Superior temporal gyrus (tissue), 1 donor: ENCODE measurements around the gene HFM1.
"Not testable (repeated sequence)": the region's sequence is repeated elsewhere in the genome, so short reads cannot be mapped to it uniquely, and the experiment has no call there.

Experiments
- DNase-seq: peaks from one replicate; pipeline ENCODE4 v3.0.0-alpha.2; 2016; ENCODE audit errors: extremely low spot score

Gene HFM1

DNA sequence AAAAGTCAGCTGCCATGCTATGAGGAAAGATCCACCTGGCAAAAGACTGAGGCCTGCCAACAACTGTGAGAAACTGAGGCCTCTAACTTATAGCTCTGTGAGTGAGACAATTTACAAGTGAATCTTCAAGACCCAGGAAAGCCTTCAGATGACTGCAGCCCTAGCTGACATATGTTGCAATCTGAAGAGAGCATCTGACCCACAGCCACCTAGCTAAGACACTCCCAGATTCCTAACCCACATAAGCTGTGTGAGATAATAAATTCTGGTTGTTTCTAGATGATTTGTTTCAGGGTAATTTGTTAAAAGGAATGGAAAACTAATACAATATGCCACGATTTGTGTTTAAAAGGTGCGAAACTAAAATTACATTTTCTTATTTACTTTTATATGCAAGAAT lies 55.1 kb downstream of the HFM1 start:
- DNase-seq = no peak

DNA sequence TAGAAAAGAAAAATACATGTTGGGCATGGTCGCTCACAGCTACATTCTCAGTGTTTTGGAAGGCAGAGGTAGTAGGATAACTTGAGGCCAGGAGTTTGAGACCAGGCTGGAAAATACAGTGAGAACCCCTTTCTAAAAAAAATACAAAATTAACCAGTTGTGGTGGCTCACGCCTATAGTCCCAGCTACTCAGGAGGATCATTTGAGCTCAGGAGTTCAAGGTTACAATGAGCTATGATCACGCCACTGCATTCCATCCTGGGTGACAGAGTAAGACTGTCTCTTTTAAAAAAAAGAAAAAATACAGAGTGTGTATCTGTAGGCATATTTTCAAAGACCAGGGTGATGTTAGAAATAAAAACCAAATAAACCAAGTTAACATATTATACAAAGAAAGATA lies 57.8 kb downstream of the HFM1 start:
- no peak for DNase-seq

GRCh38 chr1:91345395-91346005 lies 59.1 kb downstream of the HFM1 start:
- DNase-seq = no peak

DNA sequence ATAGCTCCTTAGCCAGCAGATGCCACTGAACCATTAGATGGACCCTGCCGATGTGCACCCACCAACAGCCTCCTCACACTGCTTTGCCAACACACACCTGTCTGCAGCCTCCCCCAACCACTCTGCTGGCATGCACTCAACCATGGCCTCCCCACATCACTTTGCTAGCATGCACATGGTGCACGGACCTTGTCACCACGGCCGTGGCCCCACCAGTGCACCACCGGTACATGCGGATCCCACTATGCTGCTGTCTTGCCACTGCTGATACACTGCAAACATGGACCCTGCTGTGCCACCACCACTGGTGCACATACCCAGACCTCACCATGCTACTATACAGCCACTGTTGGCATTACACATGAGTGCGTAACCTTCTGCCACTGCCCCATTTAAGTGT lies 66.1 kb downstream of the HFM1 start:
- no peak for DNase-seq

- DNase-seq = no peak
These were observed 69.0 kb downstream of the HFM1 start for GRCh38 chr1:91335603-91336002.

DNA sequence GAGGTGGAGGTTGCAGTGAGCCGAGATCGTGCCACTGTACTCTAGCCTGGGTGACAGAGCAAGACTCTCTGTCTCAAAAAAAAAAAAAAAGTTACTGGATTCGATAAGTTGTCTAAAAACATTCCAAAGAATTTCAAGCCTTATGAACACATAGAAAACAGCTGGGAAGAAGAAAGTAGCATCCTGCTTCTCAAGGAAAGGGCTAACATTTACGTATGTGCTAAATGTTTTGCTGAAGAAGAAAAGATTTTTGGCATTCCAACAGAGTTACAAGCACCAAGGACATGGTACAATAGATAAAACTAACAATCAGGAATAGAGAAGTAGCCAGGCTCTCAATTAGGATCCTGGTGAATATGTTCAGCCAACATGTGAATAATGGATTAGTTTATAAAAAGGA lies 69.8 kb downstream of the HFM1 start:
- no peak for DNase-seq

DNA sequence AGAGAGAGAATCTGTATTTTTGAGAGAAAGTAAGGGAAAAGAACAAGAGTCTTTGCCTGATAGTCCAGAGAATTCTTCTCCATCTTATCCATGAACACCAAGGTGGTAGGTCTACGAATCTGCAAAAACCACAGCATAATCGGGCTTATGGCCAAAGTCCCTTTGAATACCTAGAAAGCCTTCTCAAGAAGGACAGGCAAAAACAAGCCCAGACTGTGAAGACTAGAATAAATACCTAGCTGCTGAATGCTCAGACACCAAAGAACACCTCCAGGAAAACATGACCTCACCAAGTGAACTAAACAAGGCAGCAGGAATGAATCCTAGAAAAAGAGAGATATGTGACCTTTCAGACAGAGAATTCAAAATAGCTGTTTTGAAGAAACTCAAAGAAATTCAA lies 79.2 kb downstream of the HFM1 start:
- DNase-seq = no peak

GRCh38 chr1:91314643-91315042 lies 90.0 kb downstream of the HFM1 start:
- DNase-seq = no peak

DNA sequence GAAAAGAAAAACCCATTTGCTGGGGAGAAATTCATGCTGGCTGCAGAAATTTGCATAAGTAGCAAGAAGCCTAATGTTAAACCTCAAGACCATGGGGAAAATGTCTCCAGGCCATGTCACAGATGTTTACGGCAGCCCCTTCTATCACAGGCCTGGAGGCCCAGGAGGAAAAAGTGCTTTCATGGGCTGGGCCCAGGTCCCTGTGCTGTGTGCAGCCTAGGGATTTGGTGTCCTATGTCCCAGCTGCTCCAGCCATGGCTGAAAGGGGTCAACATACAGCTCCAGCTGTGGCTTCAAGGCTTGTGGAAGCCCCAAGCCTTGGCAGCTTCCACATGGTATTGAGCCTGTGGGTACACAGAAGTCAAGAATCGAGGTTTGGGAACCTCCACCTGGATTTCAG lies 93.0 kb downstream of the HFM1 start:
- DNase-seq = no peak

DNA sequence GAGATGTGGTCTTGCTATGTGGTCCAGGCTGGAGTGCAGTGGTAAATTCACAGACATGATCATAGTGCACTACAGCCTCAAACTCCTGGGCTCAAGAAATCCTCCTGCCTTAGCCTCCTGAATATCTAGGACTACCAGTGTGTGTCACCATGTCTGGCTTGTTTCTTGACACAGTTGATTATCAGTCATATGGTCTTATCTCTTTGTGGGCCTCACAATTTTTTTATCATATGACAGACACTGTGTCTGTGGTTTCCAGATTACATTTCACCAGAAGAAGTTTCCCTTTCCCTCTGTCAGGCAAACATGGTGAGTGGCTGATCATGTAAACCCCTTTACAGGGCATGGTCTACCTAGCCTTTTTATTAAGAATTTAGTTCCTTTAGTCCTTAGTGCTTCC lies 96.1 kb downstream of the HFM1 start:
- no peak for DNase-seq

DNA sequence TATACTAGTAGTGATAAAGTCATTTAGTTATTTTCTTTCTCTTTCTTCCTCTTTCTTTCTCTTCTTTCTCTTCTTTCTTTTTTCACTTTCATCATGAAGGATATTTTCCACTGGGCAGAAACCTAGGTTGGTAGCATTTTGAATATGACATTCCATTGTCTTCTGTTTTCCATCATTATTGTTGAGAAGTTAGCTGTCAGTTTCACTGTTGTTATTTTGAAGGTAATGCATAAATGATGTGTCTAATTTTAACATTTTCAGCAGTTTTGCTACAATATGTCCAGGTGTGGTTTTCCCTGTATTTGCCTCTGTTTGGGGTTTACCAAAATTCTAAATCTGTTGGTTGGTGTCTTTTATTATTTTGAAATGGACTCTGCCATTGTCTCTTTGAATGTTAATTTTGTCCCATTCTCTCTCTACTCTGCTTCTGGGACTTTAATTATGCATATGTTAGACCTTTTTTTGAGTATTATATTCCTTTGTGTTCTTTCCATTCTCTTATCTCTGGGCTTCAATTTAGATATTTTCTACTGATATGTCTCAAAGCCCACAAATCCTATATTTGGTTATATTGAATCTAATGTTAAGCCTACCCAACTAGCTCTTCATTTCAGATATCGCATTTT lies 96.7 kb downstream of the HFM1 start:
- no peak for DNase-seq

DNA sequence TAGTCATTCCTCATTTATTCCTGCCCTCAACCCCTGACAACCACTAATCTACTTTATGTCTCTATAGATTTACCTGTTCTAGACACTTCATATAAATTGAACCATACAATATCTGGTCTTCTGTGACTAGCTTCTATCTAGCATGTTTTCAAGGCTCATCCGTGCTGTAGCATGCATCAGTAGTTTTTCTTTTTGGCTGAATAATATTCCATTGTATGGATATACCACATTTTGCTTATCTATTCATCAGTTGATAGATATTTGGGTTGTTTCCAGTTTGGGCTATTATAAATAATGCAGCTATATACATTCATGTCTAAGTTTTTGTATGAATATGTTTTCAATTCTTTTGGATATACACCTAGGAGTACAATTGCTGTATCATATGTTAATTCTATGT lies 101.5 kb downstream of the HFM1 start:
- DNase-seq = no peak

- not testable (repeated sequence) for DNase-seq
These were observed 115.6 kb downstream of the HFM1 start for GRCh38 chr1:91288843-91289553.

DNA sequence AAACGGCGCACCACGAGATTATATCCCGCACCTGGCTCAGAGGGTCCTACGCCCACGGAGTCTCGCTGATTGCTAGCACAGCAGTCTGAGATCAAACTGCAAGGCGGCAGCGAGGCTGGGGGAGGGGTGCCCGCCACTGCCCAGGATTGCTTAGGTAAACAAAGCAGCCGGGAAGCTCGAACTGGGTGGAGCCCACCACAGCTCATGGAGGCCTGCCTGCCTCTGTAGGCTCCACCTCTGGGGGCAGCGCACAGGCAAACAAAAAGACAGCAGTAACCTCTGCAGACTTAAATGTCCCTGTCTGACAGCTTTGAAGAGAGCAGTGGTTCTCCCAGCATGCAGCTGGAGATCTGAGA lies 117.7 kb downstream of the HFM1 start:
- DNase-seq = not testable (repeated sequence)

- DNase-seq = not testable (repeated sequence)
These were observed 118.2 kb downstream of the HFM1 start for GRCh38 chr1:91286259-91286961.

DNA sequence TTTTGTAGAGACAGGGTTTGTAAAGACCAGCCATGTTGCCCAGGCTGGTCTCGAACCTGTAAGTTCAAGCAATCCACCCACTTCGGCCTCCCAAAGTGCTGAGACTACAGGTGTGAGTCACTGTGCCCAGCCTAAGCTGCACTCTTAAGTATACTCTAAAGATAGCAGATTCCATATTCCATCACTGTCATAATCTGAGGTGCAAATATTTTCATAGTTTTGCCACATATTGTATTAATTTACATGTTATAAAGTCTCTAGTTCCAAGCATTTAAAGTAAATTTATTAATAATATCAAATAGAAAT lies 121.3 kb downstream of the HFM1 start:
- no peak for DNase-seq

DNA sequence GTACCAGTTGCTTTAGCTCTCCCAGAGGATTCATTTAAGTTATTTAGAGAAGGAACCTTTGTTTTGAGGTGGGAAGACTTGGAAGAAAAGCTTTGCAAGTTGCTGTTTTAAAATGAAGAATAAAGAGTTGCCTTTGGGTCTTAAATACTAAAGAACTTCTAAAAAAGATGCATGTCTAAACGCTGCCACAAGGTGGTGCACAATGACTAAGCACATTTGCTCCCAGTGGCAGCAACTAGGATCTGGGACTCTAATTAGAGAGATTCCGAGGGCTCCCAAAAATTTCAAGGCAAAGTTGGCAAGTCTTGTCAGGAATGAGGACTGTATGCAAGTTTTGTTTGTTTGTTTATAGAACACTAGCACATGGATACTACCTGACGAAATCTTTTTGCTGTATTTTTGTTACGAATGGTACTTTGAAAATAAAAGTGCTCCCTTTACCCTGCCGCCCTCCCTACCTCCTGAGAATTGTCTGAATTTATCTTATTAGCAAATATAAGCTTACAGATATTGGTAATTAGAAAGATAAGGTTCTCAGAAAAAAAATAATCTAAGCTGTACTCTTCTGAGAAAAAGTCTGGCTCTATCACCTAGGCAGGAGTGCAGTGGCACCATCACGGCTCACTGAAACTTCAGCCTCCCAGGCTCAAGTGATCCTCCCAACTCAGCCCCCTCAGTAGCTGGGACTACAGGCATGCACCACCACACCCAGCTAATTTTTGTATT lies 121.8 kb downstream of the HFM1 start:
- DNase-seq = peak; percentile 91

- no peak for DNase-seq
These were observed 122.9 kb downstream of the HFM1 start for GRCh38 chr1:91281782-91282181.

DNA sequence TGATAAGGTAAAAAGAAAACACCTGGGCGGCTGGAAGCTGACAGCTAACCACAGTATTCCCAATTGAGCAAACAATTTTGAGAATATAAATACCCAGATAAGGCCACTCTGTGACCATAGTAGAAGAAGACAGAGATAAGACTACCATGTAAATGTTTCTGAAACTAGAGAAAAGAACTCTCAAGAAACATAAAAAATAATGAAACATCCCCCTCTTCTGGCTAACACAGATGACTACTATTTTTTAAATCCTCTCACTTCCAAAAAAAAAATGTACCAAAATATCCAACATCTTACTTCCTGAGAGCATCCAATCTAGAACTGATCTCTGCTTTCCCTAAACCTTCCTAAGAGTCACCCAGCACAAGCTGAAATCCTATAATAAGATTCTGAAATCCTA lies 125.9 kb downstream of the HFM1 start:
- DNase-seq = peak; percentile 44

DNA sequence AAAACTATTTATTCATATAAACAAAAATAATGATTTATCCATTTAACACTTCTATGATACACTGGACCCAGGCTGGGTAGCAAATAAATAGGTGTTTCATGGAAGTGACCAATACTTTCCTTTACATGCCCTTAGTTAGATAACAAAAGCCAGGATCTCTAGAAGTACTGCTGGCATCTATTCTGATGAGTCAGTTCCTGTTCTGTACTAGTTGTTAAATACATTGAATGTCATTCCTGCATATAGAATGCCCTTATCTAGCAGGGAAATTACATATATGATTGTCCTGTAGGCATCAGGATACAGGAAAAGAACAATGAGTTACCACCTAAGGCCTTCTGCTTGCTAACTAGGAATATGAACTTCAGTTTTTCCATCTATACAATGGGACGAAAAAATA lies 130.8 kb downstream of the HFM1 start:
- DNase-seq = no peak

GRCh38 chr1:91261655-91262054 lies 143.0 kb downstream of the HFM1 start:
- no peak for DNase-seq

DNA sequence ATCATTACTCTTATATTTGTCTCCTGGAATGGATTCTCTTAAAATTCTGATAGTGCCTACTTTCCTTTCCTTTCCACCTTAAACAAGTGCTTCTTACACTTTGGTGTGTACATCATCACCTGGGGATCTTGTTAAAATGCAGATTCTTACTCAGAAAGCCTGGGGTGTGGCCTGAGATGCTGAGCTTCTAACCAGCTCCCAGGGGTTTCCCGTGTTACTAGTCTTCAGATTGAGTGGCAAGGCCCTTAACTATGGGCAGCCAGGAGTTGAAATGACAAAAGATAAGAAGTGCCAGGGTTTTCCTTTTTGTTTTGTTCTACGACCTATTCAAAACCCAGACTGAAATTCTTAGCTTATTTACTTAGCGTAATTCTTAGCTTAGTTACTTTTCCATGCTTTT lies 159.2 kb downstream of the HFM1 start:
- DNase-seq = no peak
